ENCODE results near the gene TMEM233. TPM values are rescaled to one million over a fixed set of nuclear protein-coding genes. Genes with fewer than 3 reads are reported as not detected.

TMEM233 gene
- polyA plus RNA-seq, 3 donors = not detected

DNA sequence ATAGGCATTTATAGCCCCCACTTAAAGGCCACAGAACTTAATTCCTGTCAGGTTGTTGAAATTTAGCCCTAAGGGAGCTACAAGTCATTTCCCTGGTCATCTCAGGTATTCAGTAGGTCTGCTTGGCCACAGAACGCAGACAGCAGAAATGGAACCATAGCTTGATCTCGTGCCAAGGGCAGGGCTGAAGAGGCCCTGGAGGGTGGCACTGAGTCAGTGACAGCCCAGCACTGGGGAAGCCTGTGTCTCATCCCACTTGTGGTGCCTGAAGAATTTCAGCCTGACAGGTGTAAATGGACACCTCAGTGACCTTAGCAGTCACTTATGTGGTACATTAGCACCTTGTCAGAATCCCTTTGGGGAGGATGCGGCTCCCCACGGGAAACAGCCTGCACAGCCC, 81.0 kb downstream of the TMEM233 start:
- Histone ChIP-seq H3K27ac (ENCODE audit: low read depth in 1 of 2, low read length in 2 of 2) (no peak overlapping the region), H3K4me2 (replicated peaks; ENCODE audit: extremely low read depth, low read length, poor library complexity, severe bottlenecking) (no peak overlapping the region), H3K36me3 (replicated peaks in 1 of 2; ENCODE audit: control insufficient read depth in 1 of 2, insufficient read depth in 2 of 2, low read length in 2 of 2) (peaks cover 87 to 100% of the 10 kb centered on the region in 2 donors), H4K20me1 (ENCODE audit: insufficient read depth, low read length) (peaks cover 24% of the 10 kb centered on the region), H2AFZ (ENCODE audit: insufficient read depth, low read depth, low read length, poor library complexity, severe bottlenecking) (no peak overlapping the region), H3K79me2 (ENCODE audit: insufficient read depth, low read length) (peaks cover 31% of the 10 kb centered on the region), H3K4me1 (ENCODE audit: control insufficient read depth in 1 of 2, insufficient read depth in 2 of 2, low read length in 2 of 2) (peaks cover 0 to 18% of the 10 kb centered on the region in 2 donors), H3K27me3 (ENCODE audit: control insufficient read depth in 2 of 2, insufficient read depth in 2 of 2, low read length in 2 of 2) (no peaks in the 10 kb centered on the region), H3K9me3 (replicated peaks in 1 of 2; ENCODE audit: control insufficient read depth in 1 of 2, insufficient read depth in 1 of 2, low read length in 2 of 2) (no peaks in the 10 kb centered on the region), H3K4me3 (replicated peaks in 1 of 3; ENCODE audit: low read depth in 2 of 3, low read length in 3 of 3) (no peak overlapping the region), H3K9ac (ENCODE audit: insufficient read depth, low read length, poor library complexity, severe bottlenecking) (no peak overlapping the region)
- TF ChIP-seq, protein P1, sequence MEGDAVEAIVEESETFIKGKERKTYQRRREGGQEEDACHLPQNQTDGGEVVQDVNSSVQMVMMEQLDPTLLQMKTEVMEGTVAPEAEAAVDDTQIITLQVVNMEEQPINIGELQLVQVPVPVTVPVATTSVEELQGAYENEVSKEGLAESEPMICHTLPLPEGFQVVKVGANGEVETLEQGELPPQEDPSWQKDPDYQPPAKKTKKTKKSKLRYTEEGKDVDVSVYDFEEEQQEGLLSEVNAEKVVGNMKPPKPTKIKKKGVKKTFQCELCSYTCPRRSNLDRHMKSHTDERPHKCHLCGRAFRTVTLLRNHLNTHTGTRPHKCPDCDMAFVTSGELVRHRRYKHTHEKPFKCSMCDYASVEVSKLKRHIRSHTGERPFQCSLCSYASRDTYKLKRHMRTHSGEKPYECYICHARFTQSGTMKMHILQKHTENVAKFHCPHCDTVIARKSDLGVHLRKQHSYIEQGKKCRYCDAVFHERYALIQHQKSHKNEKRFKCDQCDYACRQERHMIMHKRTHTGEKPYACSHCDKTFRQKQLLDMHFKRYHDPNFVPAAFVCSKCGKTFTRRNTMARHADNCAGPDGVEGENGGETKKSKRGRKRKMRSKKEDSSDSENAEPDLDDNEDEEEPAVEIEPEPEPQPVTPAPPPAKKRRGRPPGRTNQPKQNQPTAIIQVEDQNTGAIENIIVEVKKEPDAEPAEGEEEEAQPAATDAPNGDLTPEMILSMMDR (IDR thresholded peaks at IDR 0.05) = no peak
- H3K27ac Mint-ChIP-seq = no peak overlapping the region
- H3K4me1 Mint-ChIP-seq = peaks cover 31% of the 10 kb centered on the region
- H3K27me3 Mint-ChIP-seq (ENCODE audit: low read depth in 3 of 3) = no peaks in the 10 kb centered on the region
- H3K9me3 Mint-ChIP-seq = no peaks in the 10 kb centered on the region
- H3K4me3 Mint-ChIP-seq = no peak overlapping the region
- intact Hi-C loops (cut with micrococcal nuclease) = loop anchor here in 1 of 2 donors (10.0 kb wide), 1 partner anchor 200 kb away; the partner anchor contains the start of gene CIT
- WGBS (ENCODE audit: insufficient coverage) = 92% methylated on average over 2 of the region's 4 CpGs
- H3K36me3 Mint-ChIP-seq = peaks cover 90 to 92% of the 10 kb centered on the region in 2 donors
- DNase-seq = no peak

DNA sequence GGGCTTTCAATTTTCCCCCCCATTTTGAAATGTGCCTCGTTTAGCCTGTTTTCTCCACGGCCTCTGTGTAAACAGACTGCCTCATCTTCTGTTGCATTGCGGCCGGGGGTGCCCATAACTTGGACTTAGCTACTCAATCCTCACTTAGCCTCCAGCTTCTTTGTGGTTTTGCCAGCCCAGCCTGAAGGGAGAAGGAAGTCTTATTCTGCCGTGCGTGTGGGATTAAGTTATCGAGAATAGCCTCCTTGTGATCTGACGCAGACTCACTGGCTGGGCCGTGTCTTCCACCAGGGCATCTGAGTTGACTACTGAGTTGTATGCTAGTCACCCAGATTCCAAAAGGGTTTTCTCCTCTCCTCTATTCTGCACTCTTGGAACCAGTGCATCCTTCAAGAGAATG, 82.4 kb downstream of the TMEM233 start:
- peaks cover 0 to 15% of the 10 kb centered on the region in 2 donors for H3K4me1 ChIP-seq (ENCODE audit: control insufficient read depth in 1 of 2, insufficient read depth in 2 of 2, low read length in 2 of 2)
- H4K20me1 ChIP-seq (ENCODE audit: insufficient read depth, low read length) = peaks cover 24% of the 10 kb centered on the region
- no peak overlapping the region for H3K4me2 ChIP-seq (replicated peaks; ENCODE audit: extremely low read depth, low read length, poor library complexity, severe bottlenecking)
- Mint-ChIP-seq H3K27ac (no peak overlapping the region), H3K36me3 (peaks cover 94 to 97% of the 10 kb centered on the region in 2 donors), H3K9me3 (no peaks in the 10 kb centered on the region), H3K4me3 (no peak overlapping the region), H3K27me3 (ENCODE audit: low read depth in 3 of 3) (no peaks in the 10 kb centered on the region), H3K4me1 (peaks cover 21% of the 10 kb centered on the region)
- no peaks in the 10 kb centered on the region for H3K9me3 ChIP-seq (replicated peaks in 1 of 2; ENCODE audit: control insufficient read depth in 1 of 2, insufficient read depth in 1 of 2, low read length in 2 of 2)
- H3K79me2 ChIP-seq (ENCODE audit: insufficient read depth, low read length) = peaks cover 16% of the 10 kb centered on the region
- H3K27me3 ChIP-seq (ENCODE audit: control insufficient read depth in 2 of 2, insufficient read depth in 2 of 2, low read length in 2 of 2) = no peaks in the 10 kb centered on the region
- peak overlapping the region in 1 of 2 donors; percentile 21 for H3K27ac ChIP-seq (ENCODE audit: low read depth in 1 of 2, low read length in 2 of 2)
- H2AFZ ChIP-seq (ENCODE audit: insufficient read depth, low read depth, low read length, poor library complexity, severe bottlenecking) = no peak overlapping the region
- peaks cover 94 to 100% of the 10 kb centered on the region in 2 donors for H3K36me3 ChIP-seq (replicated peaks in 1 of 2; ENCODE audit: control insufficient read depth in 1 of 2, insufficient read depth in 2 of 2, low read length in 2 of 2)
- intact Hi-C loops (cut with micrococcal nuclease) = loop anchor here in 1 of 2 donors (10.0 kb wide), 1 partner anchor 199 kb away; the partner anchor contains the start of gene CIT
- 67% methylated on average over 5 of the region's 9 CpGs for WGBS (ENCODE audit: insufficient coverage)
- DNase-seq = no peak
- TF ChIP-seq, protein P1 (IDR thresholded peaks at IDR 0.05) = no peak
- no peak overlapping the region for H3K4me3 ChIP-seq (replicated peaks in 1 of 3; ENCODE audit: low read depth in 2 of 3, low read length in 3 of 3)
- H3K9ac ChIP-seq (ENCODE audit: insufficient read depth, low read length, poor library complexity, severe bottlenecking) = no peak overlapping the region
